Left lobe of liver (tissue), 2 donors: ENCODE measurements around the gene USP21. TPM values are rescaled to one million over a fixed set of nuclear protein-coding genes. Genes with fewer than 3 reads are reported as not detected.

Experiments used
- ATAC-seq: fragments of 200-7000 bp; cut with Tn5 transposase; one replicate; pipeline ENCODE4 v1.9.1; 2020; ENCODE audit warnings: mild to moderate bottlenecking, moderate library complexity
- DNase-seq: peaks from one replicate; pipeline ENCODE4 v3.0.0-alpha.2; 2020; ENCODE audit warnings: low spot score
- total RNA-seq: library from RNA; stranded (reverse); gene quantifications from one replicate; pipeline ENCODE4 v1.2.1, GENCODE V29; 2021
- donor health status: DM: no; HTN: no; CAD: no; lungs with moderate emphysema.
- donor health status: DM: no; HTN: yes; CAD: no.

The USP21 gene
- total RNA-seq, 1 donor from 2014 or later, result 10.2 TPM

DNA sequence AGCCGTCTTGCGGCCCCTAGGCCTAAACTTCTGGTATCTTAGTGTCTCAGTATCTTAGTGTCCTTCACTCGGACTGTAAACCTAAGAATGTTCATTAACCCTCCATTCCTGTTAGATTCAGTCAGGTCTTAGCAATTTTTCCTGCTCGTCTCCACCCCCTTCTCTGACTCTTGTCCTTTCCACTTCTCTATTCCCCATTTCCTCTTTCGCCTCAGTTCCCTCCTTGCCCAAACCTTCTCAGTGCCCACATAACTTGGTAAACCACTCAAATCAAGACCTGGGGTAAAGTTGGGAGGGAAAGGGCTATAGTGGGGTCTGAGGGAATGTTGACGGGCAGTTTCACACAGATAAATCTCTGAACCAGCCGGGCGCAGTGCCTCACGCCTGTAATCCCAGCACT, 55.1 kb downstream of the USP21 start:
- no peak for DNase-seq
- no peak for ATAC-seq

DNA sequence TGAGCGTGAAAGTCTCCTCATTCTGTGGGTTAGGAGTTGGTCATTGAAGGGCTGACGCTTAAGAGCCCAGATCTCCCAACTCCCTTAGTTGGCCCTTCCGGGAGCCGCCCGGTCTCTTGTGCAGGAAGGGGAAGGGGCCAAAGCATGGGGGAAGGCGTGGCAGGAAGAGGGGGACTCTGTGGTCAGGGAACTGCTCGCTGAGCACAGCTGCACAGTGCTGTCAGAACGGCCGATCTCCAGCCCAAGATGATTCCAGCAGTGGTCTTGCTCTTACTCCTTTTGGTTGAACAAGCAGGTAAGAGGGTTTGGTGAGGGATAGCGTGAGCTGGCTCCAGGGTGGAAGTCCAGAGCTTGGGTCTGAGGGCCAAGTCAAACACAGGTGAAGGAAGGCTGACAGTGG, 55.8 kb downstream of the USP21 start, which contains the start of gene FCER1G:
Gene FCER1G, plus strand, starts transcription at position 220 of the 400 bp plus-strand sequence. Its CDS starts 27 bp downstream, at position 247.
- peak; percentile 3 for ATAC-seq

More for the DNA sequence above, 55.8 kb downstream of the USP21 start, which contains the start of gene FCER1G:
- DNase-seq, result no peak

Other genes with a start within 250 kb of the USP21 start
- gene ITLN2, start 204.7 kb upstream of the USP21 start, total RNA-seq, result not detected
- gene F11R, start 138.3 kb upstream of the USP21 start, total RNA-seq, result 65.4 TPM
- gene TSTD1, start 120.5 kb upstream of the USP21 start, total RNA-seq, result 30.7 TPM
- 27.6 TPM for gene USF1, start 113.5 kb upstream of the USP21 start, total RNA-seq
- gene ARHGAP30, start 89.6 kb upstream of the USP21 start, total RNA-seq, result 4.0 TPM
- not detected for gene NECTIN4, start 69.9 kb upstream of the USP21 start, total RNA-seq
- 6.2 TPM for gene KLHDC9, start 61.1 kb upstream of the USP21 start, total RNA-seq
- gene PFDN2, start 41.5 kb upstream of the USP21 start, total RNA-seq, result 22.0 TPM
- gene NIT1, start 41.4 kb upstream of the USP21 start, total RNA-seq, result 70.3 TPM
- 17.6 TPM for gene DEDD, start 26.8 kb upstream of the USP21 start, total RNA-seq
- gene UFC1, start 5.5 kb upstream of the USP21 start, total RNA-seq, result 36.1 TPM
- 9.3 TPM for gene PPOX, start 6.9 kb downstream of the USP21 start, total RNA-seq
- 9.1 TPM for gene B4GALT3, start 18.0 kb downstream of the USP21 start, total RNA-seq
- 1.1 TPM for gene ADAMTS4, start 39.6 kb downstream of the USP21 start, total RNA-seq
- gene NDUFS2, start 42.9 kb downstream of the USP21 start, total RNA-seq, result 106 TPM
- gene FCER1G, start 55.8 kb downstream of the USP21 start, total RNA-seq, result 13.4 TPM
- 4,148 TPM for gene APOA2, start 64.1 kb downstream of the USP21 start, total RNA-seq
- 6.3 TPM for gene TOMM40L, start 66.6 kb downstream of the USP21 start, total RNA-seq
- gene NR1I3, start 78.7 kb downstream of the USP21 start, total RNA-seq, result 158 TPM
- 5.1 TPM for gene PCP4L1, start 99.2 kb downstream of the USP21 start, total RNA-seq
- gene MPZ, start 150.5 kb downstream of the USP21 start, total RNA-seq, result 2.4 TPM
- 223 TPM for gene SDHC, start 154.9 kb downstream of the USP21 start, total RNA-seq
- not detected for gene CFAP126, start 208.4 kb downstream of the USP21 start, total RNA-seq